ENCODE data around the gene GABRP.

GRCh38 chr5:170805666-170806065, 22.1 kb downstream of the GABRP start:
- TF ChIP-seq CTCF (IDR thresholded peaks at IDR 0.05) (no peak), POLR2A (IDR thresholded peaks at IDR 0.05) (no peak)
